ENCODE data around the gene PTBP2. TPM values are rescaled to one million over a fixed set of nuclear protein-coding genes. Genes with fewer than 3 reads are reported as not detected.
A peak's percentile ranks its signal among the peaks of the same experiment; 100 is the strongest.

The PTBP2 gene
- total RNA-seq, 2 donors from 2014 or later, result 12.5 to 27.3 TPM

DNA sequence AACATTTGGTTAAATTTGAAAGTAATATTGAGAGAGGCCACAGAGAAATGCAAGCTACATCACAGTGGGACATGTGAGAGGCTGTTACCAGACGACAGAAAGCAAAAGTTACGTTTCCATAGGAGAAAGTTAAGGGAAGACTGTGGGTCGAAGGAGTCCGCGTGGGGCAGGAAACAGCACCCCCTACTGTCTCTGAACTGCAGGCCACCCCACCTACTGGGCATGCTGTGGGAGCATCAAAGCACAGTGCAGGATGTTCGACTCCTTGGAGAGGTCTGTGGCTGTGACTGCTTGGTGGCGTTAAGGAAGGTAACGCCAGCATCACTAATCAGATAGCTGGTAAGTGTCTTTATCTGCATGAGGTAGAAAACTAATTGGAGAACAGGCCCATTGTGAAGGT lies 123.9 kb downstream of the PTBP2 start:
- ATAC-seq, result peak; percentile 68 to 79
- Mint-ChIP-seq H3K9me3 (no peaks in the 10 kb centered on the region), H3K27me3 (no peaks in the 10 kb centered on the region)

DNA sequence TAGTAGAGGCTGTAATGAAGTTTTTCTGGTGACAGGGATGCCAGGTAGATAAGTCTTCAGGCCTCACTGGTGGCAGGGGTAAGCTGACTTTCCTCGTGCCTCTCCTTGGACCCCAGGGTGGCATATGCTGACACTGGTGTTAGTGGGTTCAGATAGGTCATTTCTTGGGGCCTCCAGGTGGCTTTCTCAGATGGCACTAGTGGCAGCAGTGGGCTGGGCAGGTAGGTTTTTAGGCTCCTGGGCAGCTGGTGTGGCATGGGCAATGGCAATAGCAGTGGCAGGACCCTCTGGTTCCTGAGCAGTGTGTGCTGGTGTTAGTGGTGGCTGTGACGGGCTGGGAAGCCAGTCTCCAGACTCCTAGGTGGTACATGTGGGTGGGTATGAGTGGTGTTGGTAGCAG lies 140.3 kb downstream of the PTBP2 start:
- Mint-ChIP-seq H3K9me3 (peaks cover 21% of the 10 kb centered on the region), H3K4me3 (no peak overlapping the region), H3K4me1 (ENCODE audit: low read depth in 2 of 2) (no peaks in the 10 kb centered on the region), H3K27me3 (no peaks in the 10 kb centered on the region), H3K27ac (no peak overlapping the region), H3K36me3 (no peaks in the 10 kb centered on the region)
- ATAC-seq (peak in 1 of 2 donors; percentile 20), DNase-seq (ENCODE audit: low spot score) (no peak)

More for the DNA sequence above, 123.9 kb downstream of the PTBP2 start:
- Mint-ChIP-seq H3K4me1 (ENCODE audit: low read depth in 2 of 2) (no peaks in the 10 kb centered on the region), H3K36me3 (no peaks in the 10 kb centered on the region), H3K4me3 (no peak overlapping the region), H3K27ac (no peak overlapping the region)
- DNase-seq (ENCODE audit: low spot score), result no peak

DNA sequence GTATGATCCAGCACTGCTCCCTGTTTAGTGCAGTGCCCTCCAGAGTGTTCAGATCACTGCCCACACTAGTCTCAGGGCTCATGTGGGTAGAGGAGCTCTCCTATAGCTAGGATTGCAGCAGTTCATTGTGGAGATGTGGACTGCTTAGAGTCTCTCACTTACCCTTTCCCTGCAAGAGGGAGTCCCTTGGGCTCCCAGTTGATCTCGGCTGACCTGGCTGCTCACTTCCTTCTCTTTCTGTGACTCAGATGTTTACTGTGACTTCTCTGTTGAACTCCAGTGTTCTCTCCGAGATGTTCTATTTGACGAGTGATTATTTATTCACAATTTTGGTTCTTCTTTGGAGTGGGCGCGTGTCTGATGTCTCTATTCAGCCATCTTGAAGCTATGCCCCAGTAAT lies 141.9 kb downstream of the PTBP2 start:
- ATAC-seq (no peak), DNase-seq (ENCODE audit: low spot score) (no peak)
- H3K27ac Mint-ChIP-seq, result no peak overlapping the region
- H3K4me1 Mint-ChIP-seq (ENCODE audit: low read depth in 2 of 2), result no peaks in the 10 kb centered on the region
- no peaks in the 10 kb centered on the region for H3K36me3 Mint-ChIP-seq
- no peaks in the 10 kb centered on the region for H3K27me3 Mint-ChIP-seq
- H3K9me3 Mint-ChIP-seq, result peaks cover 18% of the 10 kb centered on the region
- H3K4me3 Mint-ChIP-seq, result no peak overlapping the region

Data from natural killer cell treated with Interleukin-12 subunit alpha and Interleukin-12 subunit beta and Interleukin-15 and Interleukin-18, amount 100 ng/mL, for 72 hours (primary cell).